Measurements from ENCODE around the gene PHLDB2. TPM values are rescaled to one million over a fixed set of nuclear protein-coding genes. Genes with fewer than 3 reads are reported as not detected.

The PHLDB2 gene
- total and polyA plus RNA-seq, 2 of the 13 experiments (the other 11 are each of a cell fraction or from before 2014, with no cell fraction given) = 8.4 to 23.6 TPM

- TF ChIP-seq ZNF20 (CRISPR knock-in tag; IDR thresholded peaks at IDR 0.05) (no peak), XBP1 (CRISPR knock-in tag; IDR thresholded peaks at IDR 0.05) (no peak), IRF2 (CRISPR knock-in tag; IDR thresholded peaks at IDR 0.05) (no peak), ZMAT5 (CRISPR knock-in tag; IDR thresholded peaks at IDR 0.05; ENCODE audit: borderline replicate concordance, low read depth) (no peak), ZSCAN22 (CRISPR knock-in tag; IDR thresholded peaks at IDR 0.05) (no peak), PRPF4 (IDR thresholded peaks at IDR 0.05; ENCODE audit: low read depth, low read length, poor library complexity, severe bottlenecking) (no peak), ZNF512B (CRISPR knock-in tag; IDR thresholded peaks at IDR 0.05; ENCODE audit: borderline replicate concordance) (no peak), ZNF530 (CRISPR knock-in tag; IDR thresholded peaks at IDR 0.05; ENCODE audit: low read depth) (no peak), ZNF510 (CRISPR knock-in tag; IDR thresholded peaks at IDR 0.05; ENCODE audit: low read depth) (no peak), MAFG (CRISPR knock-in tag; IDR thresholded peaks at IDR 0.05) (no peak), TOE1 (CRISPR knock-in tag; IDR thresholded peaks at IDR 0.05) (no peak), ZNF121 (CRISPR knock-in tag; IDR thresholded peaks at IDR 0.05) (no peak), ZBTB4 (CRISPR knock-in tag; IDR thresholded peaks at IDR 0.05; ENCODE audit: borderline replicate concordance) (no peak), ZNF605 (CRISPR knock-in tag; IDR thresholded peaks at IDR 0.05) (no peak), MIXL1 (CRISPR knock-in tag; IDR thresholded peaks at IDR 0.05) (no peak)
- TF ChIP-seq, protein P1, sequence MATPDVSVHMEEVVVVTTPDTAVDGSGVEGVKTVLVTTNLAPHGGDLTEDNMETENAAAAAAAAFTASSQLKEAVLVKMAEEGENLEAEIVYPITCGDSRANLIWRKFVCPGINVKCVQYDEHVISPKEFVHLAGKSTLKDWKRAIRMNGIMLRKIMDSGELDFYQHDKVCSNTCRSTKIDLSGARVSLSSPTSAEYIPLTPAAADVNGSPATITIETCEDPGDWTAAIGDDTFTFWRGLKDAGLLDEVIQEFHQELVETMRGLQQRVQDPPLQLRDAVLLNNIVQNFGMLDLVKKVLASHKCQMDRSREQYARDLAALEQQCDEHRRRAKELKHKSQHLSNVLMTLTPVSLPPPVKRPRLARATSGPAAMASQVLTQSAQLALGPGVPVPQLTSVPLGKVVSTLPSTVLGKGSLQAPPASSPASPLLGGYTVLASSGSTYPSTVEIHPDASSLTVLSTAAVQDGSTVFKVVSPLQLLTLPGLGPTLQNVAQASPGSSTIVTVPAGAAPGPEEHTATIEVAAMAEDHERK (CRISPR knock-in tag; IDR thresholded peaks at IDR 0.05; ENCODE audit: low read depth) = no peak
- ATAC-seq (no peak), FAIRE-seq (no peak), DNase-seq (ENCODE audit: low spot score) (no peak)
- Histone ChIP-seq H2AFZ (ENCODE audit: low read length) (no peak overlapping the region), H4K20me1 (ENCODE audit: insufficient read depth, low read length) (no peaks in the 10 kb centered on the region), H3K4me1 (ENCODE audit: insufficient read depth, low read length) (no peaks in the 10 kb centered on the region), H3K27ac (ENCODE audit: extremely low read length, insufficient read depth, low read length) (no peak overlapping the region), H3K79me2 (ENCODE audit: insufficient read depth, low read length) (no peaks in the 10 kb centered on the region), H3K4me2 (ENCODE audit: low read depth, low read length) (no peak overlapping the region), H3K4me3 (replicated peaks in 1 of 3; ENCODE audit: insufficient read depth in 1 of 3, low read depth in 2 of 3, low read length in 3 of 3) (no peak overlapping the region), H3K9me3 (ENCODE audit: low read length) (no peaks in the 10 kb centered on the region), H3K36me3 (replicated peaks in 1 of 2; ENCODE audit: control insufficient read depth in 1 of 2, insufficient read depth in 2 of 2, low read length in 2 of 2) (peaks cover 0 to 4% of the 10 kb centered on the region in 2 experiments; a peak in 2 of 5 replicates), H3K9ac (ENCODE audit: insufficient read depth, low read depth, low read length) (no peak overlapping the region), H3K27me3 (ENCODE audit: control insufficient read depth in 1 of 2, insufficient read depth in 2 of 2, low read length in 2 of 2) (no peaks in the 10 kb centered on the region)
- CTCF ChIA-PET (ENCODE audit: low intra/inter-chr PET ratio, low total read pairs) = no interaction called here
- intact Hi-C loops (cut with micrococcal nuclease; ENCODE audit: unreplicated experiment) = no loop called here
- POLR2A ChIA-PET = no interaction called here
- 98% methylated on average over 1 of the region's 1 CpG for WGBS (ENCODE audit: low lambda C conversion rate)
- in situ Hi-C loops (cut with HindIII; ENCODE audit: extremely low pct_ligation_motif_present, low pct_unique_long_range_greater_than_20kb) = no loop called here
- no TSS peak for BruUV-seq (replicated peaks)
Measured at GRCh38 chr3:111853068-111853467, 6.0 kb upstream of the PHLDB2 start.
